Loucy (cell line): ENCODE results near the gene BEX3.

Experiments used
- H2AFZ ChIP-seq: fragments of 200-600 bp; sonication (generic); 2 replicates; pipeline ENCODE4 v1.6.0; 2016; ENCODE audit warnings: antibody characterized with exemption, mild to moderate bottlenecking, low read length, moderate library complexity
- H3F3A ChIP-seq: fragments of 200-600 bp; 2 replicates; pipeline ENCODE4 v1.6.0; 2016; ENCODE audit warnings: antibody characterized with exemption, low read depth, mild to moderate bottlenecking
- H3K27me3 ChIP-seq: fragments of 200-600 bp; sonication (generic); 2 replicates; pipeline ENCODE4 v1.6.1; 2014; ENCODE audit warnings: low read length, mild to moderate bottlenecking; ENCODE audit not compliant: insufficient read depth, poor library complexity, severe bottlenecking
- H3K36me3 ChIP-seq: fragments of 200-600 bp; sonication (generic); 2 replicates; pipeline ENCODE4 v1.6.1; 2016; ENCODE audit warnings: low read length; ENCODE audit not compliant: insufficient read depth
- H3K4me1 ChIP-seq: fragments of 200-600 bp; sonication (generic); 2 replicates; pipeline ENCODE4 v1.5.1; 2014; ENCODE audit warnings: low read length, mild to moderate bottlenecking; ENCODE audit not compliant: insufficient read depth, poor library complexity, severe bottlenecking
- H3K4me2 ChIP-seq: fragments of 200-600 bp; sonication (generic); 2 replicates; pipeline ENCODE4 v1.6.0; 2014; ENCODE audit warnings: antibody characterized with exemption, low read length, low read depth, mild to moderate bottlenecking; ENCODE audit not compliant: poor library complexity, severe bottlenecking
- H3K4me3 ChIP-seq: fragments of 200-600 bp; sonication (generic); 2 replicates; pipeline ENCODE4 v1.5.1; 2014; ENCODE audit warnings: low read length, mild to moderate bottlenecking, mixed read lengths; ENCODE audit not compliant: poor library complexity, severe bottlenecking
- H3K79me2 ChIP-seq: fragments of 200-600 bp; sonication (generic); 2 replicates; pipeline ENCODE4 v1.6.1; 2014; ENCODE audit warnings: low read length; ENCODE audit not compliant: insufficient read depth
- H3K9ac ChIP-seq: fragments of 200-600 bp; sonication (generic); 2 replicates; pipeline ENCODE4 v1.6.0; 2014; ENCODE audit warnings: mild to moderate bottlenecking, low read depth, low read length, moderate library complexity; ENCODE audit not compliant: poor library complexity, severe bottlenecking
- H3K9me2 ChIP-seq: fragments of 200-600 bp; sonication (generic); replicated peaks from 2 replicates; pipeline ENCODE4 v1.6.1; 2016; ENCODE audit warnings: low read depth, low read length, mixed read lengths
- H3K9me3 ChIP-seq: fragments of 200-600 bp; sonication (generic); 2 replicates; pipeline ENCODE4 v1.6.1; 2014; ENCODE audit warnings: mild to moderate bottlenecking, antibody characterized with exemption, low read length, low read depth; ENCODE audit not compliant: insufficient read depth
- H4K20me1 ChIP-seq: fragments of 200-600 bp; sonication (generic); 2 replicates; pipeline ENCODE4 v1.6.0; 2014; ENCODE audit warnings: antibody characterized with exemption, low read length, mild to moderate bottlenecking; ENCODE audit not compliant: insufficient read depth, poor library complexity, severe bottlenecking
- CTCF ChIP-seq: fragments of 200-600 bp; sonication (generic); conservative IDR thresholded peaks from 2 replicates; pipeline ENCODE4 v1.5.1; 2014; ENCODE audit warnings: mild to moderate bottlenecking, antibody characterized with exemption, low read length
- EZH2phosphoT487 ChIP-seq: fragments of 200-600 bp; IDR thresholded peaks from 2 replicates; pipeline ENCODE4 v1.6.1; 2018; ENCODE audit warnings: antibody characterized with exemption, mild to moderate bottlenecking, moderate library complexity, borderline replicate concordance

BEX3 gene

GRCh38 chrX:103347682-103348397, 28.5 kb upstream of the BEX3 start:
- Histone ChIP-seq H3K9me2 (no peaks in the 10 kb centered on the region), H3K9ac (no peak overlapping the region), H3K36me3 (no peaks in the 10 kb centered on the region), H3K79me2 (no peaks in the 10 kb centered on the region), H4K20me1 (no peaks in the 10 kb centered on the region), H2AFZ (no peak overlapping the region), H3K4me1 (peaks cover 7% of the 10 kb centered on the region), H3K27me3 (no peaks in the 10 kb centered on the region), H3F3A (no peaks in the 10 kb centered on the region), H3K9me3 (no peaks in the 10 kb centered on the region), H3K4me3 (no peak overlapping the region), H3K4me2 (no peak overlapping the region)
- no peak for TF ChIP-seq CTCF

GRCh38 chrX:103356130-103356798, 20.1 kb upstream of the BEX3 start, which contains the start of gene TCEAL9:
TSS of gene TCEAL9 (plus strand) at chrX:103356506. CDS start at chrX:103357685, 1,179 bp downstream.
- peaks cover 12% of the 10 kb centered on the region for H3K4me1 ChIP-seq
- H3K9me3 ChIP-seq: no peaks in the 10 kb centered on the region
- no peaks in the 10 kb centered on the region for H3K36me3 ChIP-seq
- peak within 1 kb of the TSS; percentile 94 for H3K9ac ChIP-seq
- peak within 1 kb of the TSS; percentile 89 for H3K4me2 ChIP-seq
- no peaks in the 10 kb centered on the region for H3K9me2 ChIP-seq
- peak within 1 kb of the TSS; percentile 96 for H3K4me3 ChIP-seq
- peak within 1 kb of the TSS; percentile 94 for H2AFZ ChIP-seq
- TF ChIP-seq EZH2phosphoT487 (no peak), CTCF (no peak)
- H3F3A ChIP-seq: no peaks in the 10 kb centered on the region
- H4K20me1 ChIP-seq: no peaks in the 10 kb centered on the region
- peaks cover 18% of the 10 kb centered on the region; the same call in 1 of the 2 replicates for H3K79me2 ChIP-seq
- H3K27me3 ChIP-seq: no peaks in the 10 kb centered on the region

GRCh38 chrX:103356858-103357257, 19.5 kb upstream of the BEX3 start:
- TF ChIP-seq CTCF: no peak
- TF ChIP-seq EZH2phosphoT487: no peak
- H2AFZ ChIP-seq: peak overlapping the region; percentile 94
- peak overlapping the region; percentile 89 for H3K4me2 ChIP-seq

More at GRCh38 chrX:103356858-103357257, 19.5 kb upstream of the BEX3 start:
- Histone ChIP-seq H3K4me1 (peaks cover 12% of the 10 kb centered on the region), H3K9me2 (no peaks in the 10 kb centered on the region), H3F3A (no peaks in the 10 kb centered on the region), H3K79me2 (peaks cover 18% of the 10 kb centered on the region; the same call in 1 of the 2 replicates), H3K9me3 (no peaks in the 10 kb centered on the region), H3K4me3 (peak overlapping the region; percentile 96), H3K36me3 (no peaks in the 10 kb centered on the region), H3K9ac (peak overlapping the region; percentile 94), H3K27me3 (no peaks in the 10 kb centered on the region), H4K20me1 (no peaks in the 10 kb centered on the region)
